GM18517 (cell line): ENCODE measurements around the gene HELZ2.
A peak's percentile ranks its signal among the peaks of the same experiment; 100 is the strongest.

ENCODE experiments used
- ATAC-seq: cut with Tn5 transposase; IDR thresholded peaks from one replicate; pipeline ENCODE4 v1.9.1; 2021; ENCODE audit warnings: mild to moderate bottlenecking, moderate library complexity; ENCODE audit not compliant: unreplicated experiment

HELZ2 gene

DNA sequence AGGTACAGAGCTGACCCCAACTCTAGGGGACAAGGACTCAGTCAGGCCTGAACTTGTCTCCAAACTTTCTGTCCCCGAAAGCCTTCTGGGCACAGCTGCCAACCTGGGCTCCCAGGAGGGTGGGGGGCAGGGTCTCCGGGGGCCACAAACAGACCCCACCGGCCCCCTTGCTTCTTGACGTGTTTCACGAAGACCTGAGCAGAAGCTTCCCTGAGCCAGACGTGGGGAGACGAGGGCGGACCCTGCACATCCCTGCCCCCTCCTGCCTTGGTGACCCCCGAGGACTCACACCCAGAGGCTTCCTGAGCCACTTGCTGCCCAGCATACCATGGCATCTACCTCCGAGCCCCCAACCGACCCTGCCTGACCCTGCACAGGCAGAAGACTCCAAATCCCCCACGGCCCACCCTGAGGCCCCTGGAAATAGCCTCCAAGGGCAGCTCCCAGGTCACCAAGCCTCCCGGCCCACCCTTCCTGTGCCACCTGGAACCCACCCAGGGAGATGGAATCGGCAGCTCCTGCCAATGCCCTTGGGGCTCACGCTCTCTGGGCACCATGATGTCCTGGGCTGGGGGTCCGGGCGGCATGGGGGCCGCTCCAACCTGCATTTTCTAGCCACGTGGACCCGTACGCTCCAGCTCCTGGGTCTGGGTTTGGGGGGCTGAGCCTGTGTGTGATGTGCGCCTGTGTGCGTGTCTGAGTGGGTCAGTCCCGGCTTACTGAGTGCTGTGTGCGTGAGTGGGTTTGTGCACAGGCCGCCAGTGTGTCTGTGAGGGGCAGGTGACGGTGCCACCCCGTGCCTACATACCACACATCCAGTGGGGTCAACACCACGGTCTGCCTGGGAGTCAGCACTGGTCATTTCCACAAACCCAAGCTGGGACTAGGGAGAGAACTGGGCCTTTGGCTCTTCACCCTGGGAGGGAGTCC, 34.3 kb downstream of the HELZ2 start:
- no peak for ATAC-seq

DNA sequence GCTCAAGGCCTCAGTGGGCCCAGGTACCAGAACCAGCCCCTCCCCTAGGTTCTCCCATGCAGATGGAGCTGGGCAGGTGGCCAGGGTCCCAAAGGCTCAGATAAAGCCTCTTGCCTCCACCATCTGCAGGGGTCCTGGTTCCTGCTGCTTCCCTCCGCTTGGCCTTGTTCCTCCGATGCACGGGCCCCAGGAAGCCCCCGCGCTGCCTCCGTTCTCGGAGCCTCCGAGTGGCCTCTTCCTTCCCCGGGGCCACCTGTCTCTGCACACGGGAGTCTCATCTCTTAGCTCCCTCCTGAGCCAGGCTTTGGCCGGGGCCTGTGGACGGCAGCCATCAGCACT, 35.0 kb downstream of the HELZ2 start:
- ATAC-seq = no peak

DNA sequence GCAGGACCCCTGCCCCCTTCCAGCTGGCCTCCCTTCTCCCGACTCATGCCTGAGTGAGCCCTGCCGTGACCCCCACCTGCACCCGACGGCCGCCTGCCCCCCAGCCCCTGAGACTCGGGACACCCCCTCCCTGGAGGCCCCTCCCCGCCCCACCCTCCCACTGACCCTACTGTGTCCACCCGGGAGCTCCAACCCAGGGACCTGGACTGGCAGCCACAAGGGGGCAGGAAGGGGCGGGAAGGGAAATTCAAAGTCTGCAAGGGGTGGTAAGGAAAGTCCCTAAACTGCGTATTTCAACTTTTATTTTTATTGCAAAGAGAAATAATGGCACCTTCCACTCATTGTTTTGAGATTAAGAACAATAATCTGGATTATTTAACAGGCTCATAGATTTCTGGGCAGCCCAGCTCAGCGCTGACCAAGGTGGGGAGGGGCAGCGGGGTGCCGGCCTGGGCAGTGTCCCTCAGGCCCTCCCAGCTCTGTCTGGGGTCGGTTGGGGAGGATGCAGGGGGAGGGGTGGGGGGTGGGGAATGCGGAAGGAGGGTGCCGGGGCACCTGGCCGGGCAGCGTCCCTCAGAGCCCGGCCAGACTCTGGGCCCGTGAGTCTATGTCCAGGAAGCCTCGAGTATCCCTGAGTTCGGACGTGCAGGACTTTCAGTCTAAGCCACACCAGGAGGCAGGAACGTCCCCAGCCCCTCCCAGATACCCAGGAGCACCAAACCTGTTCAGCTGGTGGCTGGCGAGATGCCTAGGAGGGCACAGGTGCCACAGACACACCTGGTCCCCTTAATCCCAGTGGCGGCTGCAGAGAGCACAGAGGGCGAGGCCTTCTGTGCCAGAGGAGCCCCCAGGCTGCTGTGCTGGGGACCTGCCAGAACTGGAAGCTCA, 35.6 kb downstream of the HELZ2 start:
- ATAC-seq = no peak

- ATAC-seq = peak; percentile 90
Measured at GRCh38 chr20:63537525-63538203, 36.4 kb downstream of the HELZ2 start.

DNA sequence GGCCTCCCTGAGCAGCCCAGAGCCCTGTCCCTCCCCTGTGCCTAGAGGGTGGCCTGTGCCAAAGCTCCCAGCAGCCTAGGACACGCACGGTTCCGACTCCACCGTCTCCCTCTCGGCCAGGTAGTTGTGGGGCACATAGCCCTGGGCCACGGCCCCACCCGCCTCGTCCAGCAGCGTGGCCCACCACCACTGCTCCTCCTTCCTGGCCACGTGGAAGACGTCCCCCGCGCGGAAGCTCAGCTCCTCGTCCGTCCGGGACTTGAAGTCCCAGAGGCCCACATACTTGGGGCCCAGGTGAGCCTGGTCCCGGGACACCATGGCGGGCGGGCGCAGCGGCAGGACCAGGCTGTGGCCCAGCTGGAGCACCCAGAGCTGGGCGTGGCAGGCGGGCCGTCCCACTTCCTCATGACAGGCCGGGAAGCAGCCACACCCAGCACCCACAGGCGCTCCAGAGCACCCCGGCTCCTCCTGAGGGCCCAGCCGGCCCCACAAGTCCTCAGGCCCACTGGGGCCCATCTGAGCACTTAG, 37.0 kb downstream of the HELZ2 start, which contains the start of gene PTK6:
Gene PTK6, minus strand, starts transcription at position 380 of the 528 bp plus-strand sequence. Its CDS starts 62 bp downstream, at position 318.
- ATAC-seq = no peak

DNA sequence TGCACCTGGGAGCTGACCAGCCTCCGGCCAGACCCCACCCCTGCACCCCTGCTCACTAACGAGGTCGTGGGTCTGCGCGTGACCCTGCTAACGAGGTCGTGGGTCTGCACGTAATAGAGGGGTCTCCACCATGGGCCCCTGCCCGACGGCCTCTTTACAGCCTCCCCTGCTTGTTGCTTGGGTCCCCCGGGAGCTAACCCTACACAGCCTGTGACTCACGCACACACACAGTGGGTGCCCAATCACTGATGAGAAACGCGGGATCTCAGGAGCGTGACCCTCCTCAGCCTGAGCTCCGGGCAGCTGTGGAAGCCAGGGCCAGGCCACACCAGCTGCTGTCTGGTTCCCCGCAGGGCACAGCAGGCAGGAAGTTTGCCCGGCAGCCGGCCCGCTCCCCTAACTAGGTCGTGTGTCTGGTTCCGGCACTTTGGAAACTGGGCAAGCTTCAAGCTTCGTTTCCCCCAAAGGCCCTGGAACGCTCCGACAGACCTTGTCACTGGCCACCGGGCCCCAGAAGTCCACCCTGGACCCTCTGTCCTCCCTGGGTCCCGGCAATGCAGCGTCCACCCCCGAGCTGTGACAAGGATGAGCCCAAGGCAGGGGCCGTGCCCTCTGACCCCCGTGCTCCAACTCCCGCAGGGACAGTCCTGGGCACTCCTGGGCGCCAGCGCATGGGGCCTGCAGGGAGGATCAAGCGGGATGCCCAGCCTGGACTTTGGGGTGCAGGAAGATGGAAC, 37.6 kb downstream of the HELZ2 start:
- ATAC-seq = no peak

- no peak for ATAC-seq
Measured at GRCh38 chr20:63534831-63535651, 39.0 kb downstream of the HELZ2 start.

DNA sequence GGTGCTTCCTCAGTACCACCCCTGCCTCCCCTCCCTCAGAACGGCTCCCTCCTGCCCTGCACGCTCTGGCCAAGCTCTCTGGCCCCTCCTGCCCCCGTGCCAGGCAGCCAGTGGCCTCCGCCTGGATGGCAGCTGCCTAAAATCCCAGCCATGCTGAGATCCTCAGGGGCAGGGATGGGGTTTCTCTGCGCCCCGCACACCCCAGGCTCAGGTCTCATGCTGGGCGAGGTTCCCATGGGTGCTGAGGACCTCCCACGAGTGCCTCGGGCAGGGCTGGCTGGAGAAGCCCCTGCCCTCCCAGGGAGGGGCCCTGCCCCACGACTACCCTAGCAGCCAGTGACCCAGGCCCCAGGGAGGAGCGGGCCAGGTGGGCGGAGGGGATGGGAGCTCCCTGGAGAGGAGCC, 39.6 kb downstream of the HELZ2 start:
- no peak for ATAC-seq

DNA sequence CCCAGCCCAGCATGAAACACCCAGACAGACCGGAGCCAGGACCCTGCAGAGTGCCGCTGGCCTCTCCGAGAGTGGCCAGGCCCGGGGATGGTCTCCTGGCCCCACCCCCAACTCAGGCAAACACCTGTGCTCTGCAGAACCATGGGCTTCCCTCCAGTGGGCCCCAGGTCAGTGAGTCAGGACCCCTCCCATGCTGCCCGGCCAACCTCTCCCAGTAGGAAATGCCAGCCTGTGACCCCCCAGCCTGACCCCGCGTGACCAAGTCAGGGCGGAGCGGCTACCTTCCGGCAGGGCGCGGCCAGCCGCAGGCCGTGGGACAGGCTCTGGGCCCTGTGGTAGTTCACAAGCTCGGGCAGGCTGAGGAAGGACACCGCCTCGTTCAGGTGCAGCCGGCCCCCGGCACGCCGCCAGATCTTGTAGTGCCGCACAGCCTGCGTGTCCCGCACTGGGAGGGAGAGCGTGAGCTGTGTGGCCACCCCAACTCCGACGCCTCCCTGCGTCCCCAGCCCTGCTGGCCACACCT, 40.1 kb downstream of the HELZ2 start:
- ATAC-seq = no peak

GRCh38 chr20:63533388-63533787, 40.7 kb downstream of the HELZ2 start:
- no peak for ATAC-seq

DNA sequence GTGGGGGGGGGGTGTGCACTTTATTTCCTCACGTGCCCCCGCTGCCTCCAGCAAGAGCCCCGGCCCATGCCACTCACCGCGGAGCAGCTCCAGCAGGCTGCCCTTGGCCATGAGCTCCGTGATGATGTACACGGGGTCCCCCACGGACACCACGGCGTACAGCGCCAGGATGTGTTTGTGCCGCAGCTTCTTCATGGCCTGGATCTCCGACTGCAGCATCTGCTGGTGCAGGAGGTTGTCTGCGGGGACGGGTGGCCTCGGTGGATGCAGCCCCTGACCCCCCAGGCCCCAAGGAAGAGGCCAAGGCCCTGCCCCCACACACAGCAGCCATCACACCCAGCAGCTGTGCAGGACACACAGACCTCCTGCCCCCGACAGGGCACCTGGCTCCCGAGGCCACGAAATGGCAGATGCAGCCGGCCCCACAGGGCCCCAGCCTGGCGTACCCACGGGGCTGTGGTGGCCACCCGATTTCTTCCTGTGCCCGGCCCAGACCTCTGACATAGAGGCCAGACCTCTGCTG, 41.5 kb downstream of the HELZ2 start:
- no peak for ATAC-seq

DNA sequence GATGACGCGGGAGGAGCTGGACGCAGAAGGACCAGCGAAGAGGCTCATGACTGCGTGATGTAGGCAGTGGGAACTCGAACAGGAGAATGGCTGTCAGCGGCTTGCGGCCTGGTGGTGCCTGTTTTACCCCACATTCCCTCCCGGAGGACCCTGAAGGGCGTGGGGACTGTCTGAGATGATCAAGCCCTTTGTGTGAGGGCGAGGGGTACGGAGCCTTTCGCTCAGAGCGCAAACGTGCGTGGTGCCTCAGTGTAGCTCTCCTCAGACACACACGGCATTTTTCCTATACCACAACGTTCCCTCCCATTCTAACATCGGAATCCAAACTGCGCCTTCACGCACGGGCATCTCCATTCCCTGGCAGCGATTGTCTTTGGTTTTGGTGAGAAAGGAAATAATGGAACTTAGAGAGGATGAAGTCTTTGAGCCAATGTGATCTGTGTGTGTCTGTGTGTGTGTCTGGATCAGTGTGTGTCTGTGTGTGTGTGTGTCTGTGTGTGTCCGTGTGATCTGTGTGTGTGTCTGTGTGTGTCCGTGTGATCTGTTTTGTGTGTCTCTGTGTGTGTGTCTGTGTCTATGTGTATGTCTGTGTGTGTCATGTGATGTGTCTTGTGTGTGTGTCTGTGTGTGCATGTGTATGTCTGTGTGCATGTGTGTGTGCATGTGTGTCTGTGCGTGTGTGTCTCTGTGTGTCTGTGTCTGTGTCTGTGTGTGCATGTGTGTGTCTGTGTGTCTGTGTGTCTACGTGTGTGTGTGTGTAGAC, 42.2 kb downstream of the HELZ2 start:
- no peak for ATAC-seq

GRCh38 chr20:63530788-63531160, 43.3 kb downstream of the HELZ2 start:
- ATAC-seq = no peak

DNA sequence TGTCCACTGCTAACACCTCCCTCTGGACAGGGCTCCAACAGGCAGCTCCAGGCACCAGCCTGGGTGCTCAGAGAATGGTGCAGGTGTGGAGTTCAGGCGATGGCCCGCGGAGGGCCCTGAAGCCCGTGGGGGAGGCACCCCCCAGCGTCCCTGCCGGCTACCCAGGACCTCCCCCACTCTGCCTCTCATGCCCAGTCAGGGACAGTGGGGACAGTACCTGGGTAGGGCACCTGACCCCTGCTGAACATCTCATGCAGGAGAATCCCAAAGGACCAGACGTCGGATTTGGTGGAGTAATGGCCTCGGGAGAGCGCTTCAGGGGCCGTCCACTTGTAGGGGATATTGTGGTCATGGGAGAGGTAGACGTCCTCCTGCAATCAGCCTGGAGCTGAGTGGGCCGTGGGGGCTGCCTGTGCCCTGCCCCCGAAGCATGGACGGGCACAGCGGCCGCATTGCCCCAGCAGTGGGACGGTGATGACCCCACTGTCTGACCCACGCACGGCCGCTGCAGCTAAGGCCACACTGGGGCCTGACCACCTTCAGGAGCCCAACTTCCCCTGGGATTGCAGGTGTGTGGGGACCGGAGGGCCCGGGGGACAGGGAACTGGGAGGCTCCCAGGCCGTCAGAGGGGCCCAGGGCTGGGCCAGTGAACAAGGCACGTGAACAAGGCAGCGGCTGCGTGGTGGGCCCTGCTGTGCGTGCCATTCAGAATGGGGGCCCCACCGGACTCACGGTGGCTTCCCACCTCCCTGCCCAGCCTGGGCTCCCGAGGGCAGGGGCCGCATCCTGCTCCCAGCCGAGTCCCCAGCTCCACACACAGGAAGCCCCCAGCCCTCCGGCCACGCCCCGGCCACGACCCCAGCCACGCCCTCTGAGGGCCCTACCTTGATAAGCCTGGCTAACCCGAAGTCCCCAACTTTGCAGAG, 43.9 kb downstream of the HELZ2 start:
- ATAC-seq = no peak

DNA sequence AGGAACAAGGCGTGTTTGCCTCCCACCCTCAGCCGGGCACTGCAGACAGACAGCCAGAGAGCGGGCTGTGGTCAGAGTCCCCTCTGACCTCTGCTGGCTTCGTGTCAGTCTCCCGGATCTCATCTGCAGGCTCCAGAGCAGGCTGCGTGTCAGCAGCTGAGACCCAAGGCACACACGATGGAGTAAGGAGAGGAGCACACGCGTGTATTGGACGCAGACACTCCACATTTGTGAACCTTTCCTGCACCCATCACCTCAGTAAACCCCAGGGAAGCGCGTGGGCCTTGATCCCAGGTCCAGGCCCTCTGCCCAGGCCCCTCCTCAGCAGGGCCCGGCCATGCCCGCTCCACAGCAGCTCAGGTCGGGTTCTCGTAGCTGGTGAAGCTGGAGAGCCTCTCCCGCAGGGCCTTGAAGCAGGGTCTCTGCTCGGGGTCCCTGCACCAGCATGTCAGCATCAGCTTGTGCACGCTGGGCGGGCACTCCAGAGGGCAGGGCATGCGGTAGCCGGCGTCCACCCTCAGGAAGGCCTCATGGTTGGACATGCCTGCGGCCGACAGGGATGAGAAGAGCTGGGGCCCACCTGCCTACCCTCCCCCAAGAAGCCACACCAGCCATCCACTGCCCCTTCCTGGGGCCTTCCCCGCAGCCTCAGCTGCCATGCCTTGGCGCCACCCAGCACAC, 44.7 kb downstream of the HELZ2 start:
- ATAC-seq = no peak

DNA sequence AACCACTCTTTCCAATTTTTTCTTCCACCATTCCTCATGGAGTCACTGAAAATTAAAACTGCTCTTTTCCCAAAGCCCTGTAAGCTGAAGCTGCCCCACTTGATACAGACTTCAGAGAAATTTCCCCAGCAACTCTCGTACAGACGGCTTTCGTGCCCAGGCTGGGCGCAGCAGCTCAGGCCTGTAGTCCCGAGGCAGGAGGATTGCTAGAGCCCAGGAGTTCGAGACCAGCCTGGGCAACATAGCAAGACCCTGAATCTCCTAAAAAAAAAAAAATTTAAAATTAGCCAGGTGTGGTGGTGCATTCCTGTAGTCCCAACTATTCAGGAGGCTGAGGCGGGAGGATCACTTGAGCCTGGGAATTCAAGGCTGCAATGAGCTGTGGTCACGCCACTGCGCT, 46.9 kb downstream of the HELZ2 start:
- no peak for ATAC-seq

GRCh38 chr20:63525971-63526370, 48.1 kb downstream of the HELZ2 start:
- no peak for ATAC-seq
